ENCODE results near the gene GALNT10. TPM values are rescaled to one million over a fixed set of nuclear protein-coding genes. Genes with fewer than 3 reads are reported as not detected.

GALNT10 gene
- polyA plus RNA-seq, 1 donor (not counting 4 experiments of a cell fraction or from before 2014, with no cell fraction given), result 17.9 TPM

- Histone ChIP-seq H2AFZ (ENCODE audit: control insufficient read depth, low read length) (no peak overlapping the region), H3K79me2 (ENCODE audit: control insufficient read depth, insufficient read depth, low read length) (no peaks in the 10 kb centered on the region), H3K9me1 (ENCODE audit: control insufficient read depth, extremely low read depth, insufficient read depth, low read length) (no peaks in the 10 kb centered on the region), H3K27me3 (ENCODE audit: control insufficient read depth, extremely low read depth, insufficient read depth, low read length) (no peaks in the 10 kb centered on the region), H3K36me3 (ENCODE audit: control insufficient read depth in 2 of 2, extremely low read depth in 1 of 2, insufficient read depth in 2 of 2, low read length in 2 of 2) (no peaks in the 10 kb centered on the region), H4K20me1 (ENCODE audit: control insufficient read depth, extremely low read depth, insufficient read depth, low read length) (no peaks in the 10 kb centered on the region), H3K9ac (ENCODE audit: control insufficient read depth, extremely low read depth, insufficient read depth, low read length) (no peak overlapping the region), H3K4me2 (ENCODE audit: control insufficient read depth, extremely low read depth, insufficient read depth, low read depth, low read length) (no peak overlapping the region), H3K9me3 (ENCODE audit: control insufficient read depth, low read depth, low read length) (no peaks in the 10 kb centered on the region), H3K27ac (ENCODE audit: control insufficient read depth, insufficient read depth, low read length) (no peak overlapping the region), H3K4me3 (ENCODE audit: control insufficient read depth in 2 of 3, extremely low read depth in 1 of 3, insufficient read depth in 2 of 3, low read depth in 1 of 3, low read length in 3 of 3) (no peak overlapping the region), H3K4me1 (ENCODE audit: control insufficient read depth, extremely low read depth, insufficient read depth, low read length) (peaks cover 43% of the 10 kb centered on the region)
- no peak for DNase-seq (ENCODE audit: low read depth, low spot score)
- TF ChIP-seq EZH2 (IDR thresholded peaks at IDR 0.05; ENCODE audit: low read length), result no peak
- TF ChIP-seq CTCF (optimal IDR thresholded peaks at IDR 0.05 in 1 of 3, IDR thresholded peaks at IDR 0.05 in 1 of 3, conservative IDR thresholded peaks at IDR 0.05 in 1 of 3; ENCODE audit: extremely low read depth in 1 of 3, insufficient read depth in 2 of 3, low read length in 3 of 3), result no peak
- no peak for FAIRE-seq
- dilution Hi-C loops (cut with MboI; ENCODE audit: extremely low pct_ligation_motif_present, low sequenced_read_pairs), result no loop called here
Measured at GRCh38 chr5:154217462-154217861, 26.9 kb downstream of the GALNT10 start.

DNA sequence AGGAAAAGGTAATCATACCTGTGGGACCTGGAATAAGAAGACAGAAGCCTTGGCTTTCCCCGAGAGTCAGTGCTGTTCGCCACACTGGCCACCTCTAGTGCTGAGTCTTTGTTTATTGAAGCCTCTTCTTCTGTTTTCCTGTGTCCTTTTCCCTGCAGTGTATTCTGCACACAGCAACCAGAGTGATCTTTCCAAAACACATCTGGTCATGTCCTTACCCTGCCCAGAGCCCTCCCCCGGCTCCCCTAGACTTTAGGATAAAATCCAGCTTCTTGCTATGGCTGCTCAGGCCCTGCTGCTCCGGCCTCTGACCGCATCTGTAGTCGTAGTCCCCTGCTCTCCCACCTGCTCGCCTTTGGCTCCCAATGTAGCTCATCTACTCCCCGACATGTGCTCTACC lies 28.3 kb downstream of the GALNT10 start:
- Histone ChIP-seq H3K4me2 (ENCODE audit: control insufficient read depth, extremely low read depth, insufficient read depth, low read depth, low read length) (no peak overlapping the region), H3K4me1 (ENCODE audit: control insufficient read depth, extremely low read depth, insufficient read depth, low read length) (peaks cover 43% of the 10 kb centered on the region), H3K36me3 (ENCODE audit: control insufficient read depth in 2 of 2, extremely low read depth in 1 of 2, insufficient read depth in 2 of 2, low read length in 2 of 2) (no peaks in the 10 kb centered on the region), H3K27ac (ENCODE audit: control insufficient read depth, insufficient read depth, low read length) (no peak overlapping the region), H3K9me3 (ENCODE audit: control insufficient read depth, low read depth, low read length) (no peaks in the 10 kb centered on the region), H3K9me1 (ENCODE audit: control insufficient read depth, extremely low read depth, insufficient read depth, low read length) (no peaks in the 10 kb centered on the region), H4K20me1 (ENCODE audit: control insufficient read depth, extremely low read depth, insufficient read depth, low read length) (no peaks in the 10 kb centered on the region), H3K4me3 (ENCODE audit: control insufficient read depth in 2 of 3, extremely low read depth in 1 of 3, insufficient read depth in 2 of 3, low read depth in 1 of 3, low read length in 3 of 3) (no peak overlapping the region), H2AFZ (ENCODE audit: control insufficient read depth, low read length) (no peak overlapping the region), H3K9ac (ENCODE audit: control insufficient read depth, extremely low read depth, insufficient read depth, low read length) (no peak overlapping the region), H3K27me3 (ENCODE audit: control insufficient read depth, extremely low read depth, insufficient read depth, low read length) (no peaks in the 10 kb centered on the region), H3K79me2 (ENCODE audit: control insufficient read depth, insufficient read depth, low read length) (no peaks in the 10 kb centered on the region)
- no peak for TF ChIP-seq EZH2 (IDR thresholded peaks at IDR 0.05; ENCODE audit: low read length)
- TF ChIP-seq CTCF (optimal IDR thresholded peaks at IDR 0.05 in 1 of 3, IDR thresholded peaks at IDR 0.05 in 1 of 3, conservative IDR thresholded peaks at IDR 0.05 in 1 of 3; ENCODE audit: extremely low read depth in 1 of 3, insufficient read depth in 2 of 3, low read length in 3 of 3), result no peak
- FAIRE-seq (no peak), DNase-seq (ENCODE audit: low read depth, low spot score) (no peak)
- dilution Hi-C loops (cut with MboI; ENCODE audit: extremely low pct_ligation_motif_present, low sequenced_read_pairs), result no loop called here

Data from keratinocyte (primary cell).